ENCODE results near the gene ACAT2.
"Not testable (repeated sequence)": the region's sequence is repeated elsewhere in the genome, so short reads cannot be mapped to it uniquely, and the experiment has no call there.

Gene ACAT2

DNA sequence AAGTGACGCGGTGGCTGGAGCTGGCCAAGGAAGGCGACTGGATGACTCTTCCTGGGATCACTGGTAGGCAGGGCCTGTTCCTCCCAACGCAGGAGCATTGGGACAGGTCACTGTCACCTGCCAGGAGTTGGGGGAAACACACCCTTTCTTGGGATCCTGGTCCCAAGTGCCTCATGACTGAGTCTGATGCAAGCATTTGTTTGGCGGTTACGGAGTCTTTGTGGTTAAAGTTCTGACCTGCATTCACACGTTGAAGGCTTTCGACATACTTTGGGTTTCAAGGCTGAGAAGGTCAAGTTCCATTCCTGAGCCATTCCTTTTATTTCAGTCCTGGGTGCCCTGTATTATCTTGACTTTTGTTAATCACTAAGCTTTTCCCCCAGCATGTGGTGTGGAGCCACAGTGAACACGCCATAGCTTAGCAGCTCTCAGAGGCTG lies 44.2 kb downstream of the ACAT2 start:
- Mint-ChIP-seq H3K4me1 (no peaks in the 10 kb centered on the region), H3K9me3 (no peaks in the 10 kb centered on the region), H3K27ac (no peak overlapping the region), H3K36me3 (no peaks in the 10 kb centered on the region), H3K4me3 (no peak overlapping the region)
- ATAC-seq: no peak
- no peak for DNase-seq (ENCODE audit: low spot score in 2 of 2)

GRCh38 chr6:159807150-159807858 lies 45.5 kb downstream of the ACAT2 start:
- DNase-seq (ENCODE audit: low spot score in 2 of 2) (no peak), ATAC-seq (no peak)
- Mint-ChIP-seq H3K4me3 (no peak overlapping the region), H3K4me1 (no peaks in the 10 kb centered on the region), H3K9me3 (no peaks in the 10 kb centered on the region), H3K36me3 (no peaks in the 10 kb centered on the region), H3K27ac (no peak overlapping the region)

GRCh38 chr6:159808647-159809046 lies 46.8 kb downstream of the ACAT2 start:
- Mint-ChIP-seq H3K27ac (no peak overlapping the region), H3K36me3 (no peaks in the 10 kb centered on the region), H3K4me1 (no peaks in the 10 kb centered on the region), H3K9me3 (no peaks in the 10 kb centered on the region), H3K4me3 (no peak overlapping the region)
- DNase-seq (ENCODE audit: low spot score in 2 of 2) (no peak), ATAC-seq (no peak)

GRCh38 chr6:159809149-159809548 lies 47.3 kb downstream of the ACAT2 start:
- Mint-ChIP-seq H3K27ac (no peak overlapping the region), H3K4me1 (no peaks in the 10 kb centered on the region), H3K36me3 (no peaks in the 10 kb centered on the region), H3K4me3 (no peak overlapping the region), H3K9me3 (no peaks in the 10 kb centered on the region)
- DNase-seq (ENCODE audit: low spot score in 2 of 2) (no peak), ATAC-seq (no peak)

- Mint-ChIP-seq H3K36me3 (no peaks in the 10 kb centered on the region), H3K27ac (no peak overlapping the region)
These were observed 51.9 kb downstream of the ACAT2 start for GRCh38 chr6:159813781-159814180.

GRCh38 chr6:159815410-159815809 lies 53.6 kb downstream of the ACAT2 start:
- ATAC-seq (no peak), DNase-seq (ENCODE audit: low spot score in 2 of 2) (no peak)
- Mint-ChIP-seq H3K9me3 (no peaks in the 10 kb centered on the region), H3K4me3 (no peak overlapping the region), H3K4me1 (peaks cover 13% of the 10 kb centered on the region), H3K36me3 (peaks cover 5% of the 10 kb centered on the region), H3K27ac (peak overlapping the region; percentile 71)

More at GRCh38 chr6:159813781-159814180, 51.9 kb downstream of the ACAT2 start:
- no peaks in the 10 kb centered on the region for H3K9me3 Mint-ChIP-seq
- H3K4me1 Mint-ChIP-seq: no peaks in the 10 kb centered on the region
- ATAC-seq (no peak), DNase-seq (ENCODE audit: low spot score in 2 of 2) (no peak)
- H3K4me3 Mint-ChIP-seq: no peak overlapping the region

GRCh38 chr6:159816775-159817174 lies 54.9 kb downstream of the ACAT2 start:
- ATAC-seq; H3K4me3 Mint-ChIP-seq; DNase-seq (ENCODE audit: low spot score in 2 of 2); H3K27ac Mint-ChIP-seq; H3K36me3 Mint-ChIP-seq; H3K9me3 Mint-ChIP-seq: not testable (repeated sequence)
- peaks cover 14% of the 10 kb centered on the region for H3K4me1 Mint-ChIP-seq

DNA sequence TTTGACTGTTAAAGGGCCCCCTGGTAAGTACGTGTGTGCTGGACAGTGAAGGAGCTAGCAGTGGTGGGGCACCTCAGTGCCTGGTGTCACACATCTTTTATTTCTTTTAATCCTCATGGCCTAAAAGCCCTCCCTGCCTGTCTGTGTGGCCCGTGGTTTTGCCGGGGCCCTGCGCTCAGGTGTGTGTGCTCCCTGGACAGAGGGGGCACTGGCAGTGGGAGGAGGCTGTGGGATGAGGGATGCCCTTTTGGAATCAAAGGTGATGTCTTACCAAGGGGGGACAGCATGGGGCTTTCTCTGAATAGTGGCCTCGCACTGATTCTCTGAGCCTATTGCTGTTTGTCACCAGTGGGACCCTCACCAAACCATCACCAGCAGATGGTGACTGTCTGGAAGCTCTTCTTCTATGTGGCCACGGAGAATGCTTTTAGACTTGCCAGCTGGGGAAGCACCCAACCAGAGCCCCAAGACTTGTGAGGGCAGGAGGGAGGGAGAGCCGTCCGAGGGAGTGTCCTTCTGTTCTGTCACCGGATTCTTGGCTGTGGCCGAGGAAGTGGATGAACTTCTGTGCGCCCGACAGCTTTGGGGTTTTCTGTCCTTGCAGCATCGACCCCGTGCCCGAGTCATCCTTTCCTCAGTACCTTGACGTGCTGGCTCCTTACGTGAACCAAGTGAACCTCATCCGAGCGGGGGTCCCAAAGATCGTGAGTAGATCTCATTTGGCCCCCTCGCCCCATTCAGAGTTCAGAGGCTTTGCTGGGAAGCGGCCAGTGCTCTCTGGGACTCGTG lies 56.3 kb downstream of the ACAT2 start:
- H3K4me3 Mint-ChIP-seq: no peak overlapping the region
- H3K4me1 Mint-ChIP-seq: peaks cover 14% of the 10 kb centered on the region
- ATAC-seq (no peak), DNase-seq (ENCODE audit: low spot score in 2 of 2) (no peak)
- H3K36me3 Mint-ChIP-seq: peaks cover 5% of the 10 kb centered on the region
- no peak overlapping the region for H3K27ac Mint-ChIP-seq
- H3K9me3 Mint-ChIP-seq: no peaks in the 10 kb centered on the region

- no peaks in the 10 kb centered on the region for H3K9me3 Mint-ChIP-seq
- DNase-seq (ENCODE audit: low spot score in 2 of 2) (no peak), ATAC-seq (no peak)
- peaks cover 5% of the 10 kb centered on the region for H3K36me3 Mint-ChIP-seq
- H3K27ac Mint-ChIP-seq: peak overlapping the region; percentile 87
- peaks cover 14% of the 10 kb centered on the region for H3K4me1 Mint-ChIP-seq
- H3K4me3 Mint-ChIP-seq: peak overlapping the region; percentile 60
These were observed 57.3 kb downstream of the ACAT2 start for GRCh38 chr6:159819098-159819497.

- H3K4me3 Mint-ChIP-seq: peak overlapping the region; percentile 60
- H3K27ac Mint-ChIP-seq: peak overlapping the region; percentile 87
- peaks cover 5% of the 10 kb centered on the region for H3K36me3 Mint-ChIP-seq
- H3K4me1 Mint-ChIP-seq: peaks cover 14% of the 10 kb centered on the region
- H3K9me3 Mint-ChIP-seq: no peaks in the 10 kb centered on the region
- ATAC-seq: peak; percentile 72
- no peak for DNase-seq (ENCODE audit: low spot score in 2 of 2)
These were observed 58.2 kb downstream of the ACAT2 start for GRCh38 chr6:159819932-159820640.

DNA sequence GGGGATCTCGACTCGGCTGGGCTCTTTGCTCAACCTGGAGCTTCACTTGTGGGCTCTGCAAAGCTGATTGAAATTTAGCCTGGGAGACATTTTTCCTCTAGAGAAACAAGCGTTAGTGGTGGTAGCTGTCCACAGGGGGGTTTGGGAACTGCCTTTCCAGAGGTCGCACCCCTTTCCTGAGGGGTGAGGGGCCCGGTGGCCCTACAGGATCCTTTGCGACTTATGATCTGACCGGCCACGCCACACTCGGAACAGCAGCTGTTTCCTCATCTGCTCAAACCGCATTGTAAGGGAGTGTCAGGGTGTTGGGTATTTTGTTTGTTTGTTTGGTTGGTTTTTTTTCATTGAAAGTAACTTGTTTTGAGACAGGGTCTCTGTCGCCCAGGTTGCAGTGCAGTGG lies 59.3 kb downstream of the ACAT2 start:
- Mint-ChIP-seq H3K9me3 (no peaks in the 10 kb centered on the region), H3K27ac (no peak overlapping the region), H3K4me1 (peaks cover 14% of the 10 kb centered on the region), H3K36me3 (peaks cover 5% of the 10 kb centered on the region), H3K4me3 (no peak overlapping the region)
- ATAC-seq: no peak
- DNase-seq (ENCODE audit: low spot score in 2 of 2): no peak

- H3K27ac Mint-ChIP-seq: no peak overlapping the region
- no peak for ATAC-seq
- no peaks in the 10 kb centered on the region for H3K9me3 Mint-ChIP-seq
These were observed 59.9 kb downstream of the ACAT2 start for GRCh38 chr6:159821726-159822125.

DNA sequence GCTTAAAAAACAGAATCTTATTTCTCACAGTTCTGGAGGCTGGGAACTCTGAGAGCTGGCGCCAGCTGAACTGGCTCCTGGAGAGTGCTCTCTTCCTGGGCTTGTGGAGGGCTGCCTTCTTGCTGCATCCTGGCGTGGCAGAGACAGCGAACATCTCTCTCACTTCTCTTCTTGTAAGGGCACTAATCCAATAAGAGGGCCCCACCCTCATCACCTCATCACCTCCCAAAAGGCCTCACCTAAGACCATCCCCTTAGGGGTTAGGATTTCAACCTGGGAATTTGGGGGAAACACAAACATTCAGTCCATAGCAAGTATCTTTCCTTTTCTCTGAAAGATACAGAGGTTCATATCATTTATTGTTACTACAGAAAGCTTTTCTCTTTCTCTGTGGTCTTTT lies 62.1 kb downstream of the ACAT2 start:
- Mint-ChIP-seq H3K36me3 (peaks cover 5% of the 10 kb centered on the region), H3K4me3 (no peak overlapping the region), H3K9me3 (no peaks in the 10 kb centered on the region), H3K4me1 (peaks cover 14% of the 10 kb centered on the region), H3K27ac (no peak overlapping the region)
- no peak for DNase-seq (ENCODE audit: low spot score in 2 of 2)
- ATAC-seq: no peak

More at GRCh38 chr6:159821726-159822125, 59.9 kb downstream of the ACAT2 start:
- no peak for DNase-seq (ENCODE audit: low spot score in 2 of 2)
- peaks cover 14% of the 10 kb centered on the region for H3K4me1 Mint-ChIP-seq
- H3K4me3 Mint-ChIP-seq: no peak overlapping the region
- H3K36me3 Mint-ChIP-seq: peaks cover 5% of the 10 kb centered on the region

- not testable (repeated sequence) for DNase-seq (ENCODE audit: low spot score in 2 of 2); ATAC-seq; H3K4me3 Mint-ChIP-seq; H3K9me3 Mint-ChIP-seq; H3K27ac Mint-ChIP-seq; H3K36me3 Mint-ChIP-seq; H3K4me1 Mint-ChIP-seq
These were observed 62.8 kb downstream of the ACAT2 start for GRCh38 chr6:159824690-159825089.

DNA sequence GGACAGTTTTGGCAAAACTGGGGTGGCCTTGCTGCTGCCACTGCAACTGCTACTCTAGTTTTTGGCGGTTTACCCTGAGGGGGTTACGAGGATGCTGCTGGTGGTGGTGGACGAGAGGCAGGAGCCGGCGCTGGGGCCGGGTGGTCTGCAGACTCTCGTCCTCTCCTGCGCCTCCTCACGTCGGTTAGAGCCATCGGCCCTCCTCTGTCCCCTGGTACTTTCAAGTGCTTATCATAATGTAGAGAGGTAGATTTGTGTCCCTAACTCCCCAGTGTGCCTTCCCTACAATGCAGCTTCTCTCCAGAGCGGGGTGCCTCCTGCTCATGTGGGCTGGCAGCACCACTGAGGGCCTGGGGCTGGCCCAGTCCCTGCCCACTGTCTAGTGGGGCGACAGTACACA lies 64.2 kb downstream of the ACAT2 start:
- H3K4me1 Mint-ChIP-seq: no peaks in the 10 kb centered on the region
- no peaks in the 10 kb centered on the region for H3K36me3 Mint-ChIP-seq
- DNase-seq (ENCODE audit: low spot score in 2 of 2) (no peak), ATAC-seq (no peak)
- H3K4me3 Mint-ChIP-seq: no peak overlapping the region
- no peaks in the 10 kb centered on the region for H3K9me3 Mint-ChIP-seq
- H3K27ac Mint-ChIP-seq: no peak overlapping the region
